ACHN (cell line): ENCODE measurements around the gene MAMSTR.
"Not testable (repeated sequence)": the region's sequence is repeated elsewhere in the genome, so short reads cannot be mapped to it uniquely, and the experiment has no call there.

ENCODE experiments used
- DNase-seq: peaks from one replicate; pipeline ENCODE4 v3.0.0-alpha.2; 2015
- in situ Hi-C: cut with HindIII; loops from 2 replicates; pipeline ENCODE4 v1.10.0; 2017; ENCODE audit warnings: low sequenced_read_pairs, low pct_ligation_motif_present, low pct_unique_long_range_greater_than_20kb

The MAMSTR gene, protein sequence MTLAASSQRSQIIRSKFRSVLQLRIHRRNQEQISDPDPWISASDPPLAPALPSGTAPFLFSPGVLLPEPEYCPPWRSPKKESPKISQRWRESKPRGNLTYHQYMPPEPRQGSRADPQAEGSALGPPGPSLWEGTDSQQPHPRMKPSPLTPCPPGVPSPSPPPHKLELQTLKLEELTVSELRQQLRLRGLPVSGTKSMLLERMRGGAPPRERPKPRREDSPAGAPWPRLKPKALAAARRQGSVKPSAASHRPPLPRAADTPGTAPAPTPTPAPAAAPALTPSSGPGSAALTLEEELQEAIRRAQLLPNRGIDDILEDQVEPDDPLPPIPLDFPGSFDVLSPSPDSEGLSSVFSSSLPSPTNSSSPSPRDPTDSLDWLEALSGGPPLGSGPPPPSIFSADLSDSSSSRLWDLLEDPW

GRCh38 chr19:48719263-48720171 lies at the start of gene MAMSTR:
TSS of gene MAMSTR (minus strand) at chr19:48719725. CDS start at chr19:48719031, 694 bp downstream.
- DNase-seq, result no peak
- in situ Hi-C loops, result no loop called here

DNA sequence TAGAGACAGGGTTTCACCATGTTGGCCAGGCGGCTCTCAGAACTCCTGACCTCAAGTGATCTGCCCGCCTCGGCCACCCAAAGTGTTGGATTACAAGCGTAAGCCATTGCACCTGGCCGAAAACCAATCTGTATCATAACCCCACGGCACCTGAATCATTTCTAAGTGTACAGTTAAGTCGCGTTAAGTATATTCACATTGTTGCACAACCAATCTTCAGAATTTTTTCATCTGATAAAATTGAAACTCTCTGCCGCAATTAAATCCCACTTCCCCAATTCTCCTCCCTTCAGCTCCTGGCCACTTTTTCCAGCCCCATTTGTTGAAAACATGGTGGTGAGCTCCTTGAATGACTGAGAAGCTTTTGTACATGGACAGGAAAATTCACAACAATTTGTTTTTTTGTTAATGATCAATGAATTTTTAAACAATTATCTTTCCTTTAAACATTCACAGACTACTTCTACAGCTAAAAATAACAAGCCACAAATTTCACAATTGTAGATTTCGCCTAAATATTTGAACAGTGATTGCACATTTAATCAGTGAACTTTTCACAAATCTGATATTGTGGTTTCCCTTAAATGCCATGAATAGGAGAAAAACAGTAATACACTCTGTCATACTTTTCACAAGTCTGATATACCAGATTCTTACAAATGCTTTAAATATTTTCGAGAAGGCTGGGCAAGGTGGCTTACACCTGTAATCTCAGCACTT lies 49.6 kb upstream of the MAMSTR start:
- no peak for DNase-seq
- in situ Hi-C loops, result no loop called here

DNA sequence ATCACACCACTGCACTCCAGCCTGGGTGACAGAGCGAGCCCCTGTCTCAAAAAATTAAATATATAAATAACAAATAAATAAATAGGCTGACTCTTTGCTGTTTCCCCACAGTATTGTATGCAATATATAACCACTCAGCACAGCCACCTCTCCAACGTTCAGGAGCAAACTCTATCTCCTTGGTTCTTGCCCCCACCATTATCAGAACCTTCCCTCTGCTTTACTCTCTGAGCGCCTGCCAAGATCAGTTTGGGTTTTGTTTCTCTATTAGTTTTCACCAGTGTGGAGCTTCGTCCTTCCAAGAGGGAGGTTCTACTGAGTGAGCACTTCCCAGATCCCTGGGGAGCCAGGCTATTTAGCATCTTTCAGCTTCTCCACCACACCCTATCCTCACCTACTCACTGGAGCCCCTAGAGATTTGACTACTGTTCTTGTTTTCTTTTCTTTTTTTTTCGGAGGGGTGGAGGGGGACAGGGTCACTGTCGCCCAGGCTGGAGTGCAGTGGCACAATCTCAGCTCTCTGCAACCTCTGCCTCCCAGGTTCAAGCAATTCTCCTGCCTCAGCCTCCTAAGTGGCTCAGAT lies 48.7 kb upstream of the MAMSTR start:
- in situ Hi-C loops, DNase-seq: not testable (repeated sequence)

GRCh38 chr19:48765816-48766215 lies 46.3 kb upstream of the MAMSTR start:
- DNase-seq, in situ Hi-C loops: not testable (repeated sequence)

DNA sequence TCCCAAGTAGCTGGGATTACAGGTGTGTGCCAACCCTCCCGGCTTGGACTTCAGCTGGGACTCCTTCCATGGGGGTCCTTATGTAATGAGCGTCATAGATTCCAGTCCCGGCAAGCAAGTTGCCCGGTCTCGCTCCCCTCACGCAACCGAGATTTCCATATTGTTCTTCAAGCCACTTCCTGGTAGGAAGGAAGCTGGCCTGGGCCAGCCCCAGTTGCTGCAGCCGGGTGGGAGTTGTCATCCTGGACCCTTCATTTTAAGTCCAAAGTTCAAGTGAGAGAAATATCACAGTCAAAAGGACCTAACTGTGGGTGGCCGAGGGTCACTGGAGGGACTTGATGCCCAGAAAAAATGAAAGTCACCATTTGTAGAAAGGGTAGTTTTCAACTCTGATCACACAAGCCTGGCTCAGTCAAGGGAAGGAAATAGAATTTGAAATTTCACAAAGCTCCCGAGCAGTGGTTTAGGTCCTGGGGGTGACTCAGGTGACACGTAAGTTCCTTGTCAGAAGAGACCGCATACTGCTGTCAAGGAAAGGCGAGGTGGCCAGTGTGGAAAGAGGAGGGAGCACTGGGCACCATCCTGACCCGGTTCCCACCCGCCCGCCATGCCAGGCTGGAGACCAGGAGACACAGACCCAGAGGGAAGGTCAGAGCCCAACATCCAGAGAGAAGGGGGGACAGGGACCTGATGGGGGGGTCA lies 41.1 kb upstream of the MAMSTR start:
- in situ Hi-C loops, result no loop called here
- DNase-seq, result no peak

DNA sequence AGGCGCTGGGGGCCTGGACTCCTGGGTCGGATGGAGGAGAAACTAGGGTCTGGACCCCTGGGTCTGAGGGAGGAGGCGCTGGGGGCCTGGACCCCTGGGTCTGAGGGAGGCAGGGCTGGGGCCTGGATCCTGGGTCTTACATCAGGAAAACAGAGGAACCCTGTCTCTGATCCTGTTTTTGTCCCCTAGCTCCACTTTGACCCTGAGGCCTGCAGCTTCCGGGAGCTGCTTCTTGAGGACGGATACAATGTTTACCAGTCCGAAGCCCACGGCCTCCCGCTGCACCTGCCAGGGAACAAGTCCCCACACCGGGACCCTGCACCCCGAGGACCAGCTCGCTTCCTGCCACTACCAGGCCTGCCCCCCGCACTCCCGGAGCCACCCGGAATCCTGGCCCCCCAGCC lies 38.2 kb upstream of the MAMSTR start:
- DNase-seq, result no peak
- in situ Hi-C loops, result no loop called here

DNA sequence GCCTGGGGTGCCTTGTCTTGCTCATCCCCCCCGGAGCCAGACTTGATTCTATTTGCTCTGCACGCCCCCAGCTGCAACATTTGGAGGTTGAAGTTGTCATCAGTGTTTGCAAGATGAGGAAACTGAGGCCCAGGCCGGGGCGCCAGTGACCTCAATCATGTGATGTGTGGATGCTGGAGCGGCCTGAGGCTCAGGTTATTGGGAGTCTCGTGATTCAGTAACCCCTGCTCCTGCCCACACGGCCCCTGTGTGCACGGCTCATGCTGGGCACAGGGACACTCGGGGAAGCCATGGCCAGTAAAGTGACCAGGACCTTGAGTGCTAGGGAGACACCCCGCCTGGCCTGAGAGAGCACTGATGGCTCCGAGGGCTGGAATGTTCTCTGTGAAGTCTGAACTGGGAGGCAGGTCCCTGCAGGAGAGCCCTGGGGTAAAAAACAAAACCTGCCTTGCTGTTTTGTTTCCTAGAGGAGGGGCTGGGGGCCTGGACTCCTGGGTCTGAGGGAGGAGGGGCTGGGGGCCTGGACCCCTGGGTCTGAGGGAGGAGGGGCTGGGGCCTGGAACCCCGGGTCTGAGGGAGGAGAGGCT lies 37.7 kb upstream of the MAMSTR start:
- in situ Hi-C loops, result no loop called here
- DNase-seq, result no peak

GRCh38 chr19:48756686-48757085 lies 37.2 kb upstream of the MAMSTR start:
- DNase-seq, result no peak
- in situ Hi-C loops, result no loop called here

GRCh38 chr19:48756212-48756611 lies 36.7 kb upstream of the MAMSTR start:
- in situ Hi-C loops, result no loop called here
- no peak for DNase-seq

- in situ Hi-C loops, result no loop called here
- DNase-seq, result no peak
These were observed 36.3 kb upstream of the MAMSTR start for GRCh38 chr19:48755787-48756186.

DNA sequence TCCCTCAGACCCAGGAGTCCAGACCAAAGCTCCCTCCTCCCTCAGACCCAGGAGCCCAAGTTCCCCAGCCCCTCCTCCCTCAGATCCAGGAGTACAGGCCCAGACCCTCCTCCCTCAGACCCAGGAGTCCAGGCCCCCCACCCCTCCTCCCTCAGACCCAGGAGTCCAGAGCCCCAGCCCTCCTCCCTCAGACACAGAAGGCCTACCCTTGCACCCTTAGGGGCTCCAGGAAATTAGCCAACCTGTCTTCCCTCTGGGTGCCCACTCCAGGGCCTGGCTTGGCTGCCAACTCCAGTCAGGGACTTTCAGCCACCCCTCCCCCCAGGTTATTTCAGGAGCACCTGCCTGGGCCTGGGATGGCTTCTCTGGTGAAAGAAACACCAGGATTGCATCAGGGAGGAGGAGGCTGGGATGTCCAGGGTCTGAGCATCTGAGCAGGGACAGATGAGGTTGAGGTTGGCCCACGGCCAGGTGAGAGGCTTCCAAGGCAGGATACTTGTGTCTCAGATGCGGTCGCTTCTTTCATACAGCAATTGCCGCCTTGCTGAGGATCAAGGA lies 35.6 kb upstream of the MAMSTR start, which contains the start of gene FGF21:
FGF21 (plus strand) TSS at position 441 of the 558 bp plus-strand sequence. CDS start 713 bp downstream, outside the sequence.
- in situ Hi-C loops, result no loop called here
- DNase-seq, result no peak

GRCh38 chr19:48752496-48753365 lies 33.2 kb upstream of the MAMSTR start, which contains the start of gene FUT1:
TSS of gene FUT1 (minus strand) at chr19:48752641. CDS start at chr19:48751281, 1,360 bp downstream.
- DNase-seq, result peak; percentile 37
- in situ Hi-C loops, result no loop called here

DNA sequence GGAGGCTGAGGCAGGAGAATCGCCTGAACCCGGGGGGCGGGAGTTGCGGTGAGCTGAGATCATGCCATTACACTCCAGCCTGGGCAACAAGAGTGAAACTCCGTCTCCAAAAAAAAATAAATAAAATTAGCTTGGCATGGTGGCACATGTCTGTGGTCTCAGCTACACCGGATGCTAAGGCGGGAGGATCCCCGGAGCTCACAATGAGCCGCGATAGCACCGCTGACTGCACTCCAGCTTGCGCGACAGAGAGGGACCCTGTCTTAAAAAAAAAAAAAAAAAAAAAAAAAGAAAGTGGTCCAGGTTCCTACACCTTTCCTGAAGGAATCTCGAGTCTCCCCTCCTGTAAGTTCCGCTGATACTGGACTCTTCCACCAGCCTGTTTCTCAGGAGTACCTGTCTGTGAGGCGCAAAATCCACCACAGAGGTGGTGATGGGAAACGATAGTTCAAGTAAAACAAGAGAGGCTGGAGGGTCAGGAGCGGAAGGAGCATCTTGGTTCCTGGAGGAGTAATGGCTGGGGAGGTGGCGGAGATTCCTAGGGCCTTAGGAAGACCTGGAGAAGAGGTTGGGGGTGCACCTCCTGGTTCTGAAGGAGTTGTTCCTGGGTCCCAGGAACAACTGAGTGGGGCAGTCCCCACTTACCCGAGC lies 32.4 kb upstream of the MAMSTR start:
- in situ Hi-C loops, result no loop called here
- DNase-seq, result no peak

- no peak for DNase-seq
These were observed 31.4 kb upstream of the MAMSTR start for GRCh38 chr19:48750771-48751504.

GRCh38 chr19:48750351-48750750 lies 30.8 kb upstream of the MAMSTR start:
- DNase-seq, result no peak
- in situ Hi-C loops, result no loop called here

More at GRCh38 chr19:48750771-48751504, 31.4 kb upstream of the MAMSTR start:
- in situ Hi-C loops, result no loop called here
